HG03378 (cell line): ENCODE results near the gene KRT74.

Source experiments
- ATAC-seq: cut with Tn5 transposase; IDR thresholded peaks from one replicate; pipeline ENCODE4 v1.9.1; 2021; ENCODE audit warnings: mild to moderate bottlenecking, moderate library complexity; ENCODE audit not compliant: unreplicated experiment

The KRT74 gene

DNA sequence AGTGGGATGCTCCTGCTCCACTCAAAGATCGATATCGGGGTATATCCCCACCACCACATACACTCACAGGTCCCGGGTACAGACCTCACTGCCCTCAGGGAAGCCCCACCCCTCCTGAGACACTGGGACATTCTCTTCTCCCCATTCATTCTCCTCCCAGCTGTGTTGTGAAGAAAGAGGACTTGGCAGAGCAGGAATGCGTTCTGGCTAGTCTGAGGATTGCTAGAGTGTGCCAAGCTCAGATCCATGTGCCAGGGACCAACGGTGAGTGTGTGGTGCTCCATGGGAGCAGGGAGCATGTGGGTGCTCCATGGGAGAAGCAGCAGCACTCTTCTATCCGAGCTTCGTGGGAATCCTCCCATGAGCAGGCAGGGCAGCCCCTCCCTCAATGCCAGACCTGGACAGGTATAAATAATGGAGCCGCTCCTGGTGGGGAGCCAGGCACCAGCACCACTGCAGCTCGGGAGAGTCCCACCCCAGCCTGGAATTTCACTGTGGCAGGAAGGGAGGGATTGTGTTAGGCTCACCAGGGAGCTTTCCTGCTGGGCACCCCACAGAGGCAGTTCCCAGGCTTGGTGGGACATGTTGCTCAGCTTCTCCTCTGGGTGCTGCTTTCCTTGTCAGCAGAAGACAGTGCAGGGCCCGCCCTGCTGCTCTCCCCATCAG, 51.2 kb downstream of the KRT74 start:
- no peak for ATAC-seq

- no peak for ATAC-seq
Measured at GRCh38 chr12:52521568-52522266, 51.9 kb downstream of the KRT74 start.

- ATAC-seq: no peak
Measured at GRCh38 chr12:52521175-52521567, 52.5 kb downstream of the KRT74 start.

- ATAC-seq: no peak
Measured at GRCh38 chr12:52519826-52520662, 53.6 kb downstream of the KRT74 start, which contains the start of gene KRT5. KRT5 (minus strand) TSS chr12:52520394; CDS start chr12:52520296, 98 bp downstream.

DNA sequence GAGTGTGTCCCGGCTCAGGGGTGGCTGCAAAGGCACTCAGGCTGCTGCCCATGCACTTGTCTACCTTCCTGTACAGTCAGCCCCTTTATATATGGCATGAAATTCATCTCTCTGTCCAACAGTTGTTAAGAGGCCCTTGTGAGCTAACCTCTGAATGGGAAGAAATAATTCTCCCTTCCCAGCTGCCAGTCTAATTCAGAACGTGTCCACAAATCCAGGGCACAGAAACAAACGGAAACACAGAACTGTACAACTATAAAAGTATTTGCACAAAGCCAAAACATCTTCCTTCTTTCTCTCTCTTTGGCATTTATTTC, 54.3 kb downstream of the KRT74 start:
- ATAC-seq: no peak

DNA sequence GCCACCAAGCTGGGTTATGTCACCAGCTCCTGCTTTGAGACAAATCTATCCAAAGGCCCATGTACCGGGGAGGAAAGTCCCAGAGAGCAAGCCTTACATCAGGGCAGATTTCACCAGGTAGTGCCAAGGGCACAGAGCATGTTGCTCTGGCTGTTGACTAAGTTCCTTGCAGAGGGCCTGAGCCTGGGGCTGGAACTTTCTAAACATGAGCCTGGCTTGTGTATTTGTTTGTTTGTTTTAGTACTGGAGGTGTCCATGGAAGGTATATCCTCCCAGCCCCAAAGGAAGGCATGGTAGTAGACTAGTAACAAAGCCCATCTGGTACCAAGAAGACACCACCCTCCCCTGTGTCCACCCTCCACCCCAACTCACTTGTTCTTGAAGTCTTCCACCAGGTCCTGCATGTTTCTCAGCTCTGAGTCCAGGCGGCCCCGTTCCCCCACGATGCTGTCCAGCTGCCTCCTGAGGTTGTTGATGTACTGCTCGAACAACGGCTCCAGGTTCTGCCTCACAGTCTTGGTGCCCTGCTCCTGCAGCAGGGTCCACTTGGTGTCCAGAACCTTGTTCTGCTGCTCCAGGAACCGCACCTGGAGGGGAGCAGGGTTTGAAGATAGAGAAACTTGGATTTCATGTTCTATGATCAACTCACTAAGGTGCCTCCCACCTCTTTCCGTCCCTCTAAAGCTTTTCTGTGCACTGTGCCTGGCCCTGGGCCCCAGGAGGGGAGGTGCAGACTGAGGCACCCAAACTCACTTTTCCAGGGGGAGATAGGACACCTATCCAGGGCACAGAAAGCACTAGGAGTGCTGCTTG, 54.9 kb downstream of the KRT74 start:
- no peak for ATAC-seq

GRCh38 chr12:52517888-52518287, 55.8 kb downstream of the KRT74 start:
- no peak for ATAC-seq

- no peak for ATAC-seq
Measured at GRCh38 chr12:52517005-52517835, 56.4 kb downstream of the KRT74 start.

- ATAC-seq: no peak
Measured at GRCh38 chr12:52515927-52516831, 57.5 kb downstream of the KRT74 start.
